B cell (primary cell): ENCODE results near the gene HELB.

Experiments
- EZH2 ChIP-seq: IDR thresholded peaks from 2 replicates; pipeline ENCODE4 v1.6.1; 2012; ENCODE audit warnings: borderline replicate concordance, low read depth, mild to moderate bottlenecking, moderate library complexity, low read length; ENCODE audit not compliant: insufficient read depth, poor library complexity, severe bottlenecking
- TF ChIP-seq, protein P1 (sequence below): fragments of 200-600 bp; IDR thresholded peaks from one replicate; pipeline ENCODE4 v1.8.0; 2022; ENCODE audit warnings: antibody characterized with exemption, mild to moderate bottlenecking

DNA sequence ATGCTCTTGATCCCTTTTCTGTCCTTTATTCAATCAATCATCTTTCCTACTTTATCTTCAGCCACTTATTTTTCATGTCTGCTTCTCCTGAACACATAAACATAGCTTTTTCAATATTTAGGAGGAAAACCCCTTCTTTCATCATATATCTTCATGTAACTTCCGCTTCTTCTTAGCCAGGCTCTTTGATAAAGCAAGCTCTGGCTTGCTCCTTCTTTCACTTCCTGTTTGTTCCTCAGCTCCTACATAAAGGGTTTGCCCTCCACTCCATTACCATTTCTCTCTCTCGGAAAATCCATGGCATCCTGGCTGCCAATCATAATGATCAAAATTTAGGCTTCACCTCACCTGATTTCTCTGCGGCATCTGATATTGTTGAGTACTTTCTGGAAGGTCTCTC lies 33.7 kb upstream of the HELB start:
- TF ChIP-seq EZH2: no peak
- TF ChIP-seq, protein P1, sequence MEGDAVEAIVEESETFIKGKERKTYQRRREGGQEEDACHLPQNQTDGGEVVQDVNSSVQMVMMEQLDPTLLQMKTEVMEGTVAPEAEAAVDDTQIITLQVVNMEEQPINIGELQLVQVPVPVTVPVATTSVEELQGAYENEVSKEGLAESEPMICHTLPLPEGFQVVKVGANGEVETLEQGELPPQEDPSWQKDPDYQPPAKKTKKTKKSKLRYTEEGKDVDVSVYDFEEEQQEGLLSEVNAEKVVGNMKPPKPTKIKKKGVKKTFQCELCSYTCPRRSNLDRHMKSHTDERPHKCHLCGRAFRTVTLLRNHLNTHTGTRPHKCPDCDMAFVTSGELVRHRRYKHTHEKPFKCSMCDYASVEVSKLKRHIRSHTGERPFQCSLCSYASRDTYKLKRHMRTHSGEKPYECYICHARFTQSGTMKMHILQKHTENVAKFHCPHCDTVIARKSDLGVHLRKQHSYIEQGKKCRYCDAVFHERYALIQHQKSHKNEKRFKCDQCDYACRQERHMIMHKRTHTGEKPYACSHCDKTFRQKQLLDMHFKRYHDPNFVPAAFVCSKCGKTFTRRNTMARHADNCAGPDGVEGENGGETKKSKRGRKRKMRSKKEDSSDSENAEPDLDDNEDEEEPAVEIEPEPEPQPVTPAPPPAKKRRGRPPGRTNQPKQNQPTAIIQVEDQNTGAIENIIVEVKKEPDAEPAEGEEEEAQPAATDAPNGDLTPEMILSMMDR: no peak
